ENCODE measurements around the gene FNIP2.
A peak's percentile ranks its signal among the peaks of the same experiment; 100 is the strongest.

FNIP2 gene

DNA sequence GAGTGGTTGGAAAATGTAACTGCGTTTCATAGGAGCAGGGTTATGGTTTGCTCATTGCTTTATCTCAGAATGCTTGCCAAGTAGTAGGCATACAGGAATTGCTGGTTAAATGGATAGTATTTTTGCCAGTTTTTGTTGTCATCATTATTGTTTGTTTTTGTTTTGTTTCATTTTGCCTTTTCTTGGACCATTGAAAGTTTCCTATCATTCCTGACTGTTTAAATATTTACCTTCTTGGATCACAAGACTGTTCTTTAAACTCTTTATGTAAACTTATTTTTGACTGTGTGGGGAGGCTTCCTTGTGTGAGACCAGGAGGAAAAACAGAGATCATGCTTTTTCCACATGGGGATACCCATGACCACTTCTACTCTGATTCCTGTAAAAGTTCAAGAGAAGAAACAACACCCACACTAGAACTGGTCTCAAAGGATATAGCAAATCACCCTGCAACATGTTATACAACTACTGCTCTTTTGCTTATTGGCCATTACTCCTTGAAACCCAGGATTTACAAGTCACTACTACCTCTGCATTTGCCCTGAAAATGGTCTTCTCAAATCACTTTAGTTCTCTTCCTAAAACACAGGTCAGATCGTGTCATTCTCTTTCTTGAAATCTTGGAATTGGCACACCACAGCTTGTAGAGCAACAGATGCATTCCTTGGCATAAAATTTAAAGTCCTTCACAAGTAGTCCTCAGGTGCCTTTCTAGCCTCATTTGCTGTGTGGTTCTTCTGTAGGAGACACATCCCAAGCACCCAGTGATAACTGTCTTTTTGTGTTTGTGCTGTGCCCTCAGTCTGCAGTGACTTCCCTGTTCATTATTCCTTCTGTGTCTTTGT is 51.3 kb downstream of the FNIP2 start (continued):
- TF ChIP-seq, protein P1, sequence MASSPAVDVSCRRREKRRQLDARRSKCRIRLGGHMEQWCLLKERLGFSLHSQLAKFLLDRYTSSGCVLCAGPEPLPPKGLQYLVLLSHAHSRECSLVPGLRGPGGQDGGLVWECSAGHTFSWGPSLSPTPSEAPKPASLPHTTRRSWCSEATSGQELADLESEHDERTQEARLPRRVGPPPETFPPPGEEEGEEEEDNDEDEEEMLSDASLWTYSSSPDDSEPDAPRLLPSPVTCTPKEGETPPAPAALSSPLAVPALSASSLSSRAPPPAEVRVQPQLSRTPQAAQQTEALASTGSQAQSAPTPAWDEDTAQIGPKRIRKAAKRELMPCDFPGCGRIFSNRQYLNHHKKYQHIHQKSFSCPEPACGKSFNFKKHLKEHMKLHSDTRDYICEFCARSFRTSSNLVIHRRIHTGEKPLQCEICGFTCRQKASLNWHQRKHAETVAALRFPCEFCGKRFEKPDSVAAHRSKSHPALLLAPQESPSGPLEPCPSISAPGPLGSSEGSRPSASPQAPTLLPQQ (tag by site-specific recombination; IDR thresholded peaks at IDR 0.05), result no peak
- TF ChIP-seq SCRT2 (tag by site-specific recombination; IDR thresholded peaks at IDR 0.05) (peak; percentile 91), ZNF138 (tag by site-specific recombination; IDR thresholded peaks at IDR 0.05; ENCODE audit: borderline replicate concordance) (no peak), ZNF777 (tag by site-specific recombination; IDR thresholded peaks at IDR 0.05; ENCODE audit: borderline replicate concordance) (no peak), YY1 (tag by site-specific recombination; IDR thresholded peaks at IDR 0.05) (no peak), ZNF354C (tag by site-specific recombination; IDR thresholded peaks at IDR 0.05; ENCODE audit: borderline replicate concordance, low read depth) (no peak), ZNF558 (tag by site-specific recombination; IDR thresholded peaks at IDR 0.05) (no peak), ZNF335 (tag by site-specific recombination; conservative IDR thresholded peaks at IDR 0.05) (no peak), ZNF223 (tag by site-specific recombination; IDR thresholded peaks at IDR 0.05) (no peak), REPIN1 (tag by site-specific recombination; IDR thresholded peaks at IDR 0.05; ENCODE audit: low read depth) (no peak), KLF8 (tag by site-specific recombination; IDR thresholded peaks at IDR 0.05) (no peak), SCRT1 (tag by site-specific recombination; IDR thresholded peaks at IDR 0.05; ENCODE audit: borderline replicate concordance) (peak; percentile 71), ZNF701 (tag by site-specific recombination; IDR thresholded peaks at IDR 0.05) (no peak), ZNF707 (tag by site-specific recombination; IDR thresholded peaks at IDR 0.05) (no peak)
- TF ChIP-seq, protein P2, sequence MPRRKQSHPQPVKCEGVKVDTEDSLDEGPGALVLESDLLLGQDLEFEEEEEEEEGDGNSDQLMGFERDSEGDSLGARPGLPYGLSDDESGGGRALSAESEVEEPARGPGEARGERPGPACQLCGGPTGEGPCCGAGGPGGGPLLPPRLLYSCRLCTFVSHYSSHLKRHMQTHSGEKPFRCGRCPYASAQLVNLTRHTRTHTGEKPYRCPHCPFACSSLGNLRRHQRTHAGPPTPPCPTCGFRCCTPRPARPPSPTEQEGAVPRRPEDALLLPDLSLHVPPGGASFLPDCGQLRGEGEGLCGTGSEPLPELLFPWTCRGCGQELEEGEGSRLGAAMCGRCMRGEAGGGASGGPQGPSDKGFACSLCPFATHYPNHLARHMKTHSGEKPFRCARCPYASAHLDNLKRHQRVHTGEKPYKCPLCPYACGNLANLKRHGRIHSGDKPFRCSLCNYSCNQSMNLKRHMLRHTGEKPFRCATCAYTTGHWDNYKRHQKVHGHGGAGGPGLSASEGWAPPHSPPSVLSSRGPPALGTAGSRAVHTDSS (tag by site-specific recombination; IDR thresholded peaks at IDR 0.05), result no peak
- TF ChIP-seq, protein P3, sequence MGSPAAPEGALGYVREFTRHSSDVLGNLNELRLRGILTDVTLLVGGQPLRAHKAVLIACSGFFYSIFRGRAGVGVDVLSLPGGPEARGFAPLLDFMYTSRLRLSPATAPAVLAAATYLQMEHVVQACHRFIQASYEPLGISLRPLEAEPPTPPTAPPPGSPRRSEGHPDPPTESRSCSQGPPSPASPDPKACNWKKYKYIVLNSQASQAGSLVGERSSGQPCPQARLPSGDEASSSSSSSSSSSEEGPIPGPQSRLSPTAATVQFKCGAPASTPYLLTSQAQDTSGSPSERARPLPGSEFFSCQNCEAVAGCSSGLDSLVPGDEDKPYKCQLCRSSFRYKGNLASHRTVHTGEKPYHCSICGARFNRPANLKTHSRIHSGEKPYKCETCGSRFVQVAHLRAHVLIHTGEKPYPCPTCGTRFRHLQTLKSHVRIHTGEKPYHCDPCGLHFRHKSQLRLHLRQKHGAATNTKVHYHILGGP (tag by site-specific recombination; IDR thresholded peaks at IDR 0.05), result no peak
- TF ChIP-seq, protein P4, sequence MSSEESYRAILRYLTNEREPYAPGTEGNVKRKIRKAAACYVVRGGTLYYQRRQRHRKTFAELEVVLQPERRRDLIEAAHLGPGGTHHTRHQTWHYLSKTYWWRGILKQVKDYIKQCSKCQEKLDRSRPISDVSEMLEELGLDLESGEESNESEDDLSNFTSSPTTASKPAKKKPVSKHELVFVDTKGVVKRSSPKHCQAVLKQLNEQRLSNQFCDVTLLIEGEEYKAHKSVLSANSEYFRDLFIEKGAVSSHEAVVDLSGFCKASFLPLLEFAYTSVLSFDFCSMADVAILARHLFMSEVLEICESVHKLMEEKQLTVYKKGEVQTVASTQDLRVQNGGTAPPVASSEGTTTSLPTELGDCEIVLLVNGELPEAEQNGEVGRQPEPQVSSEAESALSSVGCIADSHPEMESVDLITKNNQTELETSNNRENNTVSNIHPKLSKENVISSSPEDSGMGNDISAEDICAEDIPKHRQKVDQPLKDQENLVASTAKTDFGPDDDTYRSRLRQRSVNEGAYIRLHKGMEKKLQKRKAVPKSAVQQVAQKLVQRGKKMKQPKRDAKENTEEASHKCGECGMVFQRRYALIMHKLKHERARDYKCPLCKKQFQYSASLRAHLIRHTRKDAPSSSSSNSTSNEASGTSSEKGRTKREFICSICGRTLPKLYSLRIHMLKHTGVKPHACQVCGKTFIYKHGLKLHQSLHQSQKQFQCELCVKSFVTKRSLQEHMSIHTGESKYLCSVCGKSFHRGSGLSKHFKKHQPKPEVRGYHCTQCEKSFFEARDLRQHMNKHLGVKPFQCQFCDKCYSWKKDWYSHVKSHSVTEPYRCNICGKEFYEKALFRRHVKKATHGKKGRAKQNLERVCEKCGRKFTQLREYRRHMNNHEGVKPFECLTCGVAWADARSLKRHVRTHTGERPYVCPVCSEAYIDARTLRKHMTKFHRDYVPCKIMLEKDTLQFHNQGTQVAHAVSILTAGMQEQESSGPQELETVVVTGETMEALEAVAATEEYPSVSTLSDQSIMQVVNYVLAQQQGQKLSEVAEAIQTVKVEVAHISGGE (tag by site-specific recombination; conservative IDR thresholded peaks at IDR 0.05; ENCODE audit: low read depth), result no peak
- TF ChIP-seq, protein P5, sequence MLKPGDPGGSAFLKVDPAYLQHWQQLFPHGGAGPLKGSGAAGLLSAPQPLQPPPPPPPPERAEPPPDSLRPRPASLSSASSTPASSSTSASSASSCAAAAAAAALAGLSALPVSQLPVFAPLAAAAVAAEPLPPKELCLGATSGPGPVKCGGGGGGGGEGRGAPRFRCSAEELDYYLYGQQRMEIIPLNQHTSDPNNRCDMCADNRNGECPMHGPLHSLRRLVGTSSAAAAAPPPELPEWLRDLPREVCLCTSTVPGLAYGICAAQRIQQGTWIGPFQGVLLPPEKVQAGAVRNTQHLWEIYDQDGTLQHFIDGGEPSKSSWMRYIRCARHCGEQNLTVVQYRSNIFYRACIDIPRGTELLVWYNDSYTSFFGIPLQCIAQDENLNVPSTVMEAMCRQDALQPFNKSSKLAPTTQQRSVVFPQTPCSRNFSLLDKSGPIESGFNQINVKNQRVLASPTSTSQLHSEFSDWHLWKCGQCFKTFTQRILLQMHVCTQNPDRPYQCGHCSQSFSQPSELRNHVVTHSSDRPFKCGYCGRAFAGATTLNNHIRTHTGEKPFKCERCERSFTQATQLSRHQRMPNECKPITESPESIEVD (tag by site-specific recombination; IDR thresholded peaks at IDR 0.05), result no peak
